AG04450 (cell line): ENCODE data around the gene PNP. TPM values are rescaled to one million over a fixed set of nuclear protein-coding genes. Genes with fewer than 3 reads are reported as not detected.

ENCODE experiments used
- CTCF ChIA-PET: fragments of 300-600, 350-600 bp; formaldehyde crosslinking; extraction: SDS; loops from one replicate; lab custom pipeline; 2022; ENCODE audit warnings: antibody characterized with exemption, inconsistent platforms; lab: Charles Lee
- POLR2A ChIA-PET: fragments of 350-600 bp; formaldehyde crosslinking; extraction: SDS; loops from one replicate; lab custom pipeline; 2021; ENCODE audit warnings: antibody characterized with exemption, inconsistent platforms; lab: Yijun Ruan, JAX
- DNase-seq: peaks from one replicate; pipeline ENCODE4 v3.0.0-alpha.2; 2011; ENCODE audit warnings: low read depth, low spot score
- H3K27ac ChIP-seq: one replicate; pipeline ENCODE4 v1.5.1; 2012; ENCODE audit warnings: low read depth, low read length, control low read depth
- H3K27me3 ChIP-seq: one replicate; pipeline ENCODE4 v1.6.0; 2012; ENCODE audit warnings: low read length; ENCODE audit not compliant: control insufficient read depth, insufficient read depth
- H3K4me3 ChIP-seq: 2 replicates; pipeline ENCODE4 v1.5.1; 2011; ENCODE audit warnings: mild to moderate bottlenecking, low read depth, low read length, control low read depth
- H3K9me3 ChIP-seq: 2 replicates; pipeline ENCODE4 v1.5.1; 2012; ENCODE audit warnings: low read length; ENCODE audit not compliant: control insufficient read depth, insufficient read depth
- polyA plus RNA-seq: library from polyadenylated mRNA; depleted of rRNA; stranded (reverse); fragments of >200 nt; gene quantifications from 2 replicates; pipeline ENCODE4 v1.2.3, GENCODE V29; 2011
- TF ChIP-seq, protein P1 (sequence below): IDR thresholded peaks from 2 replicates; pipeline ENCODE4 v1.5.1; 2011; ENCODE audit warnings: low read depth, low read length, control low read depth, inconsistent platforms

PNP gene
- polyA plus RNA-seq, 1 experiment = 23.1 TPM

DNA sequence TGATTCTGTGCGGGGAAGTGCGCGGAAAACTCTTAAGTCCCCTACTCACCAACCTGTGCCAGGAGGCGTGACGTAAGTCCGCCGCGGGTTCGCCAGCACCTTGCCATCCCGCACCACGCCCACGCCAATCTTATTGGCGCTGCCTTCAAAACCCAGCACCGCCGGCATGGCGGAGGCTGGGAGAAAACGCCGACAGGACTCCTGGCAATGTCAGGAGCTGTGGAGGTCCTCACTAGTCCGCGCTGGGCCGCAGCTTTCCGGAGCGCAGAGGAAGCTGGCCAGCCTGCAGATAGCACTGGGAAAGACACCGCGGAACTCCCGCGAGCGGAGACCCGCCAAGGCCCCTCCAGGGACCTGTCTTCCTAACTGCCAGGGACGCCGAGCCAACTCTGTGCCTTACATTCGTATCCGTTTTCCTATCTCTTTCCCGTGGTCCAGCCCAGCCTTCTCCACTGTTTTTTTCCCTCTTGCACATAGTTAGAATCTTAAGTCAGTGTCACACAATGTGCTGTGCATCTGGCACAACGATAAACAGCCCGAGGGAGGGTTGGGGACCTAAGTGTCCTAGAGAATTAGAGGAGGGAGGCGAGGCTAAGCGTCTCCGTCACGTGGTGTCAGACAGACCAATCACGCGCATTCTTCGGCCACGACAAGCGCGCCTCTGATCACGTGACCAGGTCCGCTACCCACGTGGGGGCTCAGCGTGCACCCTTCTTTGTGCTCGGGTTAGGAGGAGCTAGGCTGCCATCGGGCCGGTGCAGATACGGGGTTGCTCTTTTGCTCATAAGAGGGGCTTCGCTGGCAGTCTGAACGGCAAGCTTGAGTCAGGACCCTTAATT lies 14.5 kb upstream of the PNP start, which contains the start of the genes APEX1 and OSGEP:
APEX1 (plus strand) TSS at position 711 of the 839 bp plus-strand sequence. CDS start 420 bp downstream, outside the sequence.
OSGEP (minus strand) TSS at position 297 of the 839 bp plus-strand sequence; CDS start at position 168, 129 bp downstream.
- Histone ChIP-seq H3K27ac (peak within 1 kb of the TSS; percentile 99), H3K27me3 (no peaks in the 10 kb centered on the region), H3K9me3 (no peaks in the 10 kb centered on the region; the same call in 1 of the 2 replicates), H3K4me3 (peak within 1 kb of the TSS; percentile 91)
- peak; percentile 98 for DNase-seq
- ChIA-PET CTCF (interaction anchor here (1.1 to 4.0 kb wide), 3 partner anchors 40 to 152 kb away, joined by 3 to 30 read pairs (median 3); partner anchors contain the start of gene PARP2), POLR2A (interaction anchor here (0.6 to 2.1 kb wide), 10 partner anchors 10 to 650 kb away, joined by 3 to 30 read pairs (median 4); partner anchors contain the start of genes PARP2, PNP and TEP1)
- TF ChIP-seq, protein P1, sequence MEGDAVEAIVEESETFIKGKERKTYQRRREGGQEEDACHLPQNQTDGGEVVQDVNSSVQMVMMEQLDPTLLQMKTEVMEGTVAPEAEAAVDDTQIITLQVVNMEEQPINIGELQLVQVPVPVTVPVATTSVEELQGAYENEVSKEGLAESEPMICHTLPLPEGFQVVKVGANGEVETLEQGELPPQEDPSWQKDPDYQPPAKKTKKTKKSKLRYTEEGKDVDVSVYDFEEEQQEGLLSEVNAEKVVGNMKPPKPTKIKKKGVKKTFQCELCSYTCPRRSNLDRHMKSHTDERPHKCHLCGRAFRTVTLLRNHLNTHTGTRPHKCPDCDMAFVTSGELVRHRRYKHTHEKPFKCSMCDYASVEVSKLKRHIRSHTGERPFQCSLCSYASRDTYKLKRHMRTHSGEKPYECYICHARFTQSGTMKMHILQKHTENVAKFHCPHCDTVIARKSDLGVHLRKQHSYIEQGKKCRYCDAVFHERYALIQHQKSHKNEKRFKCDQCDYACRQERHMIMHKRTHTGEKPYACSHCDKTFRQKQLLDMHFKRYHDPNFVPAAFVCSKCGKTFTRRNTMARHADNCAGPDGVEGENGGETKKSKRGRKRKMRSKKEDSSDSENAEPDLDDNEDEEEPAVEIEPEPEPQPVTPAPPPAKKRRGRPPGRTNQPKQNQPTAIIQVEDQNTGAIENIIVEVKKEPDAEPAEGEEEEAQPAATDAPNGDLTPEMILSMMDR = no peak

DNA sequence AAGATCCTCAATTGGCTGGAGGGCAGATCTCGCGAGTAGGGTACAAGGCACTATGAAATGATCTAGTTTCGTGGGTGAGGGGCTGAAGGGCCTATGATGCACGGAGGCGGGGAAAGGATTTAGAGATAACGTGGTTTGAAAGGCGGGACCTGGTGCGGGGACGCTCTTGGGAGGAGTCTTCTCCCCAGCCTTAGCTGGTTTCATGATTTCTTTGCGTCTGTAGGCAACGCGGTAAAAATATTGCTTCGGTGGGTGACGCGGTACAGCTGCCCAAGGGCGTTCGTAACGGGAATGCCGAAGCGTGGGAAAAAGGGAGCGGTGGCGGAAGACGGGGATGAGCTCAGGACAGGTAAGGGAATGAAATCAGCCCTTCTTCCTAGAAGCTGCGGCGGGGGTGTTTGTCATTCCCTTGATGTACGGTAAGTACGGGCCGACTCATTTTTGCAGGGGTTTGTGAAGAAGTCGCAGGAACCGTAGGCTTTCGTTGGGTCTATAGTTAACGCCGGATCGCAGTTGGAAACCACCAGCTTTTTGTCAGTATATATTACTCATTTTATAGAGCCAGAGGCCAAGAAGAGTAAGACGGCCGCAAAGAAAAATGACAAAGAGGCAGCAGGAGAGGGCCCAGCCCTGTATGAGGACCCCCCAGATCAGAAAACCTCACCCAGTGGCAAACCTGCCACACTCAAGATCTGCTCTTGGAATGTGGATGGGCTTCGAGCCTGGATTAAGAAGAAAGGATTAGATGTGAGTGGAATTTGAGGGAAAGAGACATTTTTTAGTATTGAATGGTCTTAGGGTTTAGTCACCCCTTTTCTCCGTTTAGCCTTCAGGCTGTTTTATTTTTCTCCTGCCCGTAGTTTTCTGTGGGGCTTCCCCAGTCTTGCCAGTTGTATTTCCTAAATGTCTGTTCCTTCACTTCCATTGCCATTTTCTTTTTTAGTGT lies 13.6 kb upstream of the PNP start:
- H3K27me3 ChIP-seq = no peaks in the 10 kb centered on the region
- ChIA-PET POLR2A (interaction anchor here (0.6 to 2.1 kb wide), 10 partner anchors 9 to 123 kb away, joined by 3 to 30 read pairs (median 4); partner anchors contain the start of genes PARP2, PNP and TEP1), CTCF (interaction anchor here (1.1 to 4.0 kb wide), 4 partner anchors 41 to 151 kb away, joined by 3 to 30 read pairs (median 3); partner anchors contain the start of gene PARP2)
- H3K9me3 ChIP-seq = no peaks in the 10 kb centered on the region; the same call in 1 of the 2 replicates
- H3K27ac ChIP-seq = peak overlapping the region; percentile 99
- TF ChIP-seq, protein P1 = no peak
- DNase-seq = peak; percentile 72
- H3K4me3 ChIP-seq = peak overlapping the region; percentile 91

DNA sequence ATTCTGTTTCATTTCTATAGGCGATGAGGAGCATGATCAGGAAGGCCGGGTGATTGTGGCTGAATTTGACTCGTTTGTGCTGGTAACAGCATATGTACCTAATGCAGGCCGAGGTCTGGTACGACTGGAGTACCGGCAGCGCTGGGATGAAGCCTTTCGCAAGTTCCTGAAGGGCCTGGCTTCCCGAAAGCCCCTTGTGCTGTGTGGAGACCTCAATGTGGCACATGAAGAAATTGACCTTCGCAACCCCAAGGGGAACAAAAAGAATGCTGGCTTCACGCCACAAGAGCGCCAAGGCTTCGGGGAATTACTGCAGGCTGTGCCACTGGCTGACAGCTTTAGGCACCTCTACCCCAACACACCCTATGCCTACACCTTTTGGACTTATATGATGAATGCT lies 12.2 kb upstream of the PNP start:
- Histone ChIP-seq H3K4me3 (no peak overlapping the region), H3K27ac (no peak overlapping the region)

DNA sequence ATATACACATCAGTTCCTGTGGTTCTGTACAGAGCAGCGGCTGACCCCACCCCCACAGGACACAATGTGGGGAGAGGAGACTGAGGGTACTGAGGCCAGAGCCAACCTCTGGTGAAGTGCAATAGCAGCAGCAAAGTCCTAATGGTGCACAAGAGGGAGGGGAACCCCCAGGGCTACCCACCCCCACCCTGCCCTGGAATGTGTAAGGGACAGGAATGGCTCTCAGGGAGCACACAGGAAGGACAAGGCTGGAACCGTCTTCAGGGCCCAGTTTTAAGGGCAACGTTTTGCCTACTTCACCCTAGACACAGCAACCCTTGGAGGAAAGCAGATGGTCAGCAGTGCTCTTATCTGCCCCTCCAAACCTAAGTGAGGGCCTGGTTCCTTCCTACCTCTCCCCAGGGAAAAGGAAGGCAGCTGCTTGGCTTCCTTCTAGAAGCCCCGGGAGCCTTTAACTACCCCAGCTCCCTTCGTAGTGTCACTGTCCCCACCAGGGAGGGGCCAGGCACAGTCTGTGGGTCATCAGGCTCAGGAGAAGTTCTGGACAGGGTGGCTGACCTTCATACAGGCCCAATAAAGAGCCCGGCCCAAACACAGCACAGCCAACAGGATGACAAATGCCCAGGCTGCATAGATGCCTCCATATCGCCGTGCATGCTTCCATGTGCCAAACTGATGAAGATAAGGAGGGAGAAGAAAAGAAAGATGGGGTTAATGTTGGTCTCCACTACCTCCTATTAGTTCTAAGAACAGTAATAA lies 11.0 kb upstream of the PNP start:
- Histone ChIP-seq H3K27ac (no peak overlapping the region), H3K27me3 (no peaks in the 10 kb centered on the region), H3K9me3 (no peaks in the 10 kb centered on the region; the same call in 1 of the 2 replicates), H3K4me3 (no peak overlapping the region)
- ChIA-PET CTCF (interaction anchor here (0.6 kb wide), 1 partner anchor 147 kb away, joined by 3 read pairs; no protein-coding TSS in a partner anchor), POLR2A (no interaction called here)
- TF ChIP-seq, protein P1 = no peak
- no peak for DNase-seq

More for the DNA sequence above, 12.2 kb upstream of the PNP start:
- TF ChIP-seq, protein P1 = no peak
- Histone ChIP-seq H3K9me3 (no peaks in the 10 kb centered on the region; the same call in 1 of the 2 replicates), H3K27me3 (no peaks in the 10 kb centered on the region)
- POLR2A ChIA-PET = no interaction called here
- no peak for DNase-seq
- CTCF ChIA-PET = interaction anchor here (1.2 kb wide), 1 partner anchor 129 kb away, joined by 3 read pairs; no protein-coding TSS in a partner anchor
